ENCODE results near the gene MRAP.

The MRAP gene

DNA sequence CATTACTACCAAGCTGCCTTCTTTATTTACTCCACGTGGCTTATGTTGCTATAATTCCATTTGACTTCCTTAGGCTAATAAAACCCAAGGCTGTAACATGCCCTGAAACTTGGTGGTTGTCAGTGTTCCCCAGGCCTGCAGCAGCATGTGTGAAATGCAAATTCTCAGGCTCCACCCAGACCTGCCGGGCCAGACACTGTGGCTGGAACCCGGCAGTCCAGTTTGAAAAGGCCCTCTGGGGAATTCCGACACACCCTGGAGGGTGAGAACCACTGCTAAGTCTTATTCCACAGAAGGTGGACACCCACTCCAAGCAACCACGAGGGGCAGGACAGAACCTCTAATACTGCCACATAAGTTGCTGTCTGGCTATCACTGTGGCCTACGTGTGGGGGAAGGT is 52.8 kb downstream of the MRAP start:
- TF ChIP-seq, protein P1, sequence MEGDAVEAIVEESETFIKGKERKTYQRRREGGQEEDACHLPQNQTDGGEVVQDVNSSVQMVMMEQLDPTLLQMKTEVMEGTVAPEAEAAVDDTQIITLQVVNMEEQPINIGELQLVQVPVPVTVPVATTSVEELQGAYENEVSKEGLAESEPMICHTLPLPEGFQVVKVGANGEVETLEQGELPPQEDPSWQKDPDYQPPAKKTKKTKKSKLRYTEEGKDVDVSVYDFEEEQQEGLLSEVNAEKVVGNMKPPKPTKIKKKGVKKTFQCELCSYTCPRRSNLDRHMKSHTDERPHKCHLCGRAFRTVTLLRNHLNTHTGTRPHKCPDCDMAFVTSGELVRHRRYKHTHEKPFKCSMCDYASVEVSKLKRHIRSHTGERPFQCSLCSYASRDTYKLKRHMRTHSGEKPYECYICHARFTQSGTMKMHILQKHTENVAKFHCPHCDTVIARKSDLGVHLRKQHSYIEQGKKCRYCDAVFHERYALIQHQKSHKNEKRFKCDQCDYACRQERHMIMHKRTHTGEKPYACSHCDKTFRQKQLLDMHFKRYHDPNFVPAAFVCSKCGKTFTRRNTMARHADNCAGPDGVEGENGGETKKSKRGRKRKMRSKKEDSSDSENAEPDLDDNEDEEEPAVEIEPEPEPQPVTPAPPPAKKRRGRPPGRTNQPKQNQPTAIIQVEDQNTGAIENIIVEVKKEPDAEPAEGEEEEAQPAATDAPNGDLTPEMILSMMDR (IDR thresholded peaks at IDR 0.05; ENCODE audit: insufficient read depth, low read depth, low read length, missing control alignments), result peak; percentile 29
- no peak overlapping the region for H3K4me3 ChIP-seq (ENCODE audit: low read length)
- DNase-seq (ENCODE audit: low read depth), result peak; percentile 98

DNA sequence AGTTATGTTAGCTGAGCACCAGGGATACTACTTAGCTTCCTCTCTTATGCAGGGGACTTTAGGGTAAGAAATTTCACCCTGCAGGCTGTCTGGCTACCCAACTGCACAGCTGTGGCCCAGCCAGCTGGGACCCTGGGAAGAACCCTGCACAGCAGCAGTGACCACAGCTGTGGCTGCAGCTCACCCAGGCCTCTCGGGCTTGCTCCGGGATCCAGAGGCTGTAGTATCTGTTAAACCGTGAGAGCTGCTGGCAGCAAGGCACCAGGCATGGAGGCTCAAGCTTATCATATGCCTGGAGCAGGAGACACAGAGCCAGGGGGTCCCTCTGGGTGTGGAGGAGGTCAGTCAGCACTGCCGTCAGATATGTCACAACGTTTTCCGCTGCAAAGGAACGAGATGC is 53.9 kb downstream of the MRAP start:
- H3K4me3 ChIP-seq (ENCODE audit: low read length), result no peak overlapping the region
- TF ChIP-seq, protein P1 (IDR thresholded peaks at IDR 0.05; ENCODE audit: insufficient read depth, low read depth, low read length, missing control alignments), result no peak
- no peak for DNase-seq (ENCODE audit: low read depth)

DNA sequence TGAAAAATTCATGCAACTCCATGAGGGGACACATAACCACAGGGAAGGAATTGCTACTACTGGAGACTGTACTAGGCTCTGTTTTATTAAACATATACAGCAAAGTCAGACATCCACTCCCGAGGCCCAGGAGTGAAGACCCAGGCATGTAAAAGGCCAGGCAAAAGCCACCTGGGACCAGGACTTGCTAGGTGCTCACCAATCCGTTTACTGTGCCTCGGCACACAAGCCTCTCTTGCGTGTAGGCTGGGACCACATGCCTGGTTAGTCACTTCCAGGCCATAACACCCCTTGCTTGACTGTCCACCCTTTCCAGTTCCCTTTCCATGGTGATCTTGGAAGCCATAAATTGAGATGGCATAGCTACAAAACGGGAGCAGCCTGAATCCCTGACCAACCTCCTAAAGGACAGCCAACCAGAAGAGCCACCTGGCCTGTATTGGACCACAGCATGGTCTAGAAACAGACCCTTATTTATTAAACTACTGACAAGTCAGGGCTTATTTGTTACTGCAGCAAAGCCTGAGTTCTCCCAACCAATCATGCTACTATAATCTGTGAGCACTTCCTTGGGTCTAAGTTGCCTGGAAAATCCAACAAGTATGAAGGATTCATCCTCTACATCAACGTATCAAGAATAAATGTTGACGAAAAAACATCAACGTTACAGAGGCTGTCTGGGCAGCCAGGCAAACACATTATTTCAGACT is 54.5 kb downstream of the MRAP start:
- DNase-seq (ENCODE audit: low read depth), result no peak
- TF ChIP-seq, protein P1 (IDR thresholded peaks at IDR 0.05; ENCODE audit: insufficient read depth, low read depth, low read length, missing control alignments), result no peak
- H3K4me3 ChIP-seq (ENCODE audit: low read length), result no peak overlapping the region

DNA sequence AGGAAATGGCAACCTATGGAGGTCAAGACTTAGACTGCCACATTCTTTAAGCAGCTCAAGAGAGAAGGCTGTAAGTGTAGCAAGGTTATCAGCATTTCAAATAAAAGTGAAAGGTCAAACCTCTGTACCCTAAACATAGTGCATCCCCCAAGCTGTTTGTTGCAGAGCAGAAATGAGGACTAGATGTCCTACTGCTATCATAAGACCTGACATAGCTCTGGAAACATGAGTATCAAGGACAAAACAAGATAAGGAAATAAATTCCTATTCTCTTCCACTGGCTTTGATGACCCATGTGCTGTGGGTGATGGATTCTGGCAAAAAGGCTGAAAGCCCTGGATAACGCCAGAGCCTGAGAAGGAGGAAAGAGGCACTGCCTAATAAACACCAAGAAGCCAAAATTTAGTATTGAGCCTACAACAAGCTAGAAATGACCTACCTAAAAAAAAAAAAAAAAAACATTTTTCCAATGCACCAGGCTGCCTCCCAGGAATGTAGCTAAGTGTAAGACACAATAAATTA is 58.3 kb downstream of the MRAP start:
- DNase-seq (ENCODE audit: low read depth), result no peak
- TF ChIP-seq, protein P1 (IDR thresholded peaks at IDR 0.05; ENCODE audit: insufficient read depth, low read depth, low read length, missing control alignments), result no peak

DNA sequence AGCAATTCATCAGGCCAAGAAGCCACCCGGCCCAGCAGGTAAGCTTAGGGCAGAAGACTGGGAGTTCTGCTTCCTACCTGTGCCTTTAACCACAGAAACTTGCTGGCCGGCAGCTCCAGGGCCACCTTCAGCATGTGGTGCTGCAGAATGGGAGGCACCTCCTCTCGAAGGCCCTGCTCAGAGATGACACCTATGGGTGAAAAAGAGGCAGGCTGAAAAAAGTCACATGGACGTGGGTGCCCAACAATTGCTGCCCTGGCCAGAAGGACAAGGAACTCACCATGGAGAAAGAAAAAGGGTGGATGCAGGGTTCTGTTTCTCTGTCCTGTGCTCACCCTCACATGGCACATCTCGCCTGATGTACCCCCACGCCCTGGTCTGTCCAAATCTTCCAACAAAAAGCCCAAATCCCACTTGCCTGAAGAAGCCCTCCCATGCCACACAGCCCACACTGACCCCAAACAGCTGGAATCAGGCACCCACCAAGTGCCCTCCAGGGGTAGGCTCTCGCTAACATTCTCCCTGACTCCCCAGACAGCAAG is 61.1 kb downstream of the MRAP start:
- TF ChIP-seq, protein P1 (IDR thresholded peaks at IDR 0.05; ENCODE audit: insufficient read depth, low read depth, low read length, missing control alignments), result peak; percentile 60
- DNase-seq (ENCODE audit: low read depth), result peak; percentile 56
- H3K4me3 ChIP-seq (ENCODE audit: low read length), result no peak overlapping the region

More for the DNA sequence above, 58.3 kb downstream of the MRAP start:
- H3K4me3 ChIP-seq (ENCODE audit: low read length), result no peak overlapping the region

DNA sequence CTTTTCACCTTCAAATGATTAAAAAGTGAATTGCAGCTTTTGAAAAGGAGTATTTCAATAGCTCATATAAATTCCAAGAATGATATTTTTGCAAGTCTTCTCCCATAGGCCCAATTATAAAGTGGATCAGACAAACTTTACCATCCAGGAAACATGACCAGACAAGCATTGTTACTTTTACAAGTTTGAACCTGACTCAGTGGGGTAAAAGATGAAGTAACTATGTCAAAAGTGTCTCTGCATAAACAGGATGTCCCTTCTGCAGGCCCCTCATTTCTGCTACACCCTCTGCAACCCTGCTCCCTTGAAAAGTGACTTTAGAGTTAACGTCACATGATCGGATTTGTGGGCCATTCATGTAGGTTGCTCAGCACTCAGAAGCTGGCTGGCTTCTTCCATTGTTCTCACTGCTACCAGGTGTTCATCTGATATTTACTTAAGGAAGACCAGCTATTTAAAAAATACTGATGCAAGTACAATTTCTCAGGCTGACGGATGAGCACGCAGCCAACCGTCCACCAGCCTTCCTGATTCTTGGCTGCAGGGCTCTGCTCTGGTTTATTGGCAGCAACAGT is 61.8 kb downstream of the MRAP start:
- no peak overlapping the region for H3K4me3 ChIP-seq (ENCODE audit: low read length)
- peak; percentile 80 for DNase-seq (ENCODE audit: low read depth)
- TF ChIP-seq, protein P1 (IDR thresholded peaks at IDR 0.05; ENCODE audit: insufficient read depth, low read depth, low read length, missing control alignments), result no peak

All from epithelial cell of esophagus (primary cell).